Astrocyte of the cerebellum (primary cell): ENCODE measurements around the gene NR3C1.

Experiments
- DNase-seq: peaks from one replicate; pipeline ENCODE4 v3.0.0-alpha.2; 2011; ENCODE audit warnings: low read depth
- H3K4me3 ChIP-seq: 2 replicates; pipeline ENCODE4 v1.5.1; 2011; ENCODE audit warnings: mild to moderate bottlenecking, low read depth, low read length, moderate library complexity
- in situ Hi-C: cut with HindIII; loops from 2 replicates; pipeline ENCODE4 v1.10.0; 2017; ENCODE audit warnings: low sequenced_read_pairs
- TF ChIP-seq, protein P1 (sequence below): IDR thresholded peaks from 2 replicates; pipeline ENCODE4 v1.5.1; 2012; ENCODE audit warnings: low read length, low read depth, moderate library complexity, mild to moderate bottlenecking; ENCODE audit errors: missing control alignments

NR3C1 gene

DNA sequence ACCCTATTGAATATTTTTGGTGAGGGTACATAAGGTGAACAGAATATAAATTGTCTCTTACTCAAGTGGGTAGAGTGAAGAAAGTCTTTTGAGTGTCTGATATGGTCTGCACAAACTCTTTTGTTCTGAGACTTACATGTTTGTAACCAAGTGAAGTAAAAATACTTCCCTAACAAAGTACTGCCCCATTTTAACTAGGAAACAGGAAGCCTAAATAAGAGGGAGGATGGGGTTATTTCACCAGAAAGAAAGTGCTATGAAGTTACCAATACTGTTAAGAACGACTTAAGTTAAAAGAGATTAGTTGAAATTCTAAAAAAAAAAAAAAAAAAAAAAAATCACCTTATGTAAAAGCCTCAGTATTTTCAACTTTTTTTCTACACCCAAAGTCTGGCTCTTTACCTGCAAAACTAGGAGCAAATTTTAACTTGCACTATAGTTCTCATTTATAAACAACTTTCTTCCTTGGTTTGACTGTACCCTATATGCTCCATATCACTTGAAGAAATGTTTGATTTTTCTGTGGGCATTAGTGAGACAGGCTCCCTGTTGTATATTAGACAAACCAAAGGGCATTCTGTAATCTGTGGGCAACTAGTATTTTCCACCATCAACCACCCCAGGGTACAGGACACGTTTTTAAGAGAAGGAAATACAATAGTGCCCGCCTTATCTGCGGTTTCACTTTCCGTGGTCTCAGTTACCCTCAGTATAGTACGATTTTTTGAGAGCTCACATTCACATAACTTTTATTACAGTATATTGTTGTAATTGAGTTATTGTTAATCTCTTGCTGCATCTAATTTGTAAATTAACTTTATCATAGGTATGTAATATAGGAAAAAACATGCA, 127.7 kb downstream of the NR3C1 start:
- DNase-seq = no peak
- no peak overlapping the region for H3K4me3 ChIP-seq
- TF ChIP-seq, protein P1, sequence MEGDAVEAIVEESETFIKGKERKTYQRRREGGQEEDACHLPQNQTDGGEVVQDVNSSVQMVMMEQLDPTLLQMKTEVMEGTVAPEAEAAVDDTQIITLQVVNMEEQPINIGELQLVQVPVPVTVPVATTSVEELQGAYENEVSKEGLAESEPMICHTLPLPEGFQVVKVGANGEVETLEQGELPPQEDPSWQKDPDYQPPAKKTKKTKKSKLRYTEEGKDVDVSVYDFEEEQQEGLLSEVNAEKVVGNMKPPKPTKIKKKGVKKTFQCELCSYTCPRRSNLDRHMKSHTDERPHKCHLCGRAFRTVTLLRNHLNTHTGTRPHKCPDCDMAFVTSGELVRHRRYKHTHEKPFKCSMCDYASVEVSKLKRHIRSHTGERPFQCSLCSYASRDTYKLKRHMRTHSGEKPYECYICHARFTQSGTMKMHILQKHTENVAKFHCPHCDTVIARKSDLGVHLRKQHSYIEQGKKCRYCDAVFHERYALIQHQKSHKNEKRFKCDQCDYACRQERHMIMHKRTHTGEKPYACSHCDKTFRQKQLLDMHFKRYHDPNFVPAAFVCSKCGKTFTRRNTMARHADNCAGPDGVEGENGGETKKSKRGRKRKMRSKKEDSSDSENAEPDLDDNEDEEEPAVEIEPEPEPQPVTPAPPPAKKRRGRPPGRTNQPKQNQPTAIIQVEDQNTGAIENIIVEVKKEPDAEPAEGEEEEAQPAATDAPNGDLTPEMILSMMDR = no peak
- in situ Hi-C loops = loop anchor here (5.0 kb wide), 1 partner anchor 68 kb away; no protein-coding TSS in a partner anchor

DNA sequence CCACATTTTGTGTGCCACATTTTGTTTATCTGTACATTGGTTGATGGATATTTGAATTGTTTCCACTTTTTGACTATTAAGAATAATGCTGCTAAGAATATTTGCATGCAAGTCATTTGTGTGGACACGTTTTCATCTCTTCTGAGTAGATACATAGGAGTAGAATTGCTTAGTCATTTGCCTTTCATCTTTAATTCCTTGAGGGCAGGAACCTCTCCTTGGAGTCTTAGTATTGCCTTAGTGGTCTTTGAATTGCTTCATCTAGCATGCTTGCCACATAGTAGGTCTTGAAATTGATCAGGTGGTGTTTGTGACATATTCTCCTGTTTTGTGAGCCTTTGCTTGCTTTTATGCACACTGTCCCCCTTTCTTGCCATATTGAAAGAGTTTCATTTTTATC, 128.5 kb downstream of the NR3C1 start:
- in situ Hi-C loops = loop anchor here (5.0 kb wide), 1 partner anchor 68 kb away; no protein-coding TSS in a partner anchor
- no peak for DNase-seq
- no peak overlapping the region for H3K4me3 ChIP-seq
- TF ChIP-seq, protein P1 = no peak

DNA sequence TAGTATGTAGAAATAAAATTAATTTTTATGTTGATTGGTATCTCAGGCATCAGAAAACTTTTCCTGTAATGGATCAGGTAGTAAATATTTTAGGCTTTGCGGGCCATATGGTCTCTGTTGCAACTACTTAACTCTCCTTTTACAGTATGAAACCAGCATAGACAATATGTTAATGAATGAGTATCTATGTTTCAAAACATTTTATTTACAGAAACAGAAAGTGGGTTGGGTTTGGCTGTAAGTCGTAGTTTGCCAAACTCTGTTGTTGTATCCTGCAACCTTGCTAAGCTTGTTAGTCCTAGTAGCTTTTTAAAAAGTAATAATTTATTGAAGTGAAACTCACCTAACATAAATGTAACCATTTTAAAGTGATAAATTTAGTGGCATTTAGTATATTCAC, 132.1 kb downstream of the NR3C1 start:
- in situ Hi-C loops = no loop called here
- no peak for DNase-seq
- TF ChIP-seq, protein P1 = no peak
- no peak overlapping the region for H3K4me3 ChIP-seq

DNA sequence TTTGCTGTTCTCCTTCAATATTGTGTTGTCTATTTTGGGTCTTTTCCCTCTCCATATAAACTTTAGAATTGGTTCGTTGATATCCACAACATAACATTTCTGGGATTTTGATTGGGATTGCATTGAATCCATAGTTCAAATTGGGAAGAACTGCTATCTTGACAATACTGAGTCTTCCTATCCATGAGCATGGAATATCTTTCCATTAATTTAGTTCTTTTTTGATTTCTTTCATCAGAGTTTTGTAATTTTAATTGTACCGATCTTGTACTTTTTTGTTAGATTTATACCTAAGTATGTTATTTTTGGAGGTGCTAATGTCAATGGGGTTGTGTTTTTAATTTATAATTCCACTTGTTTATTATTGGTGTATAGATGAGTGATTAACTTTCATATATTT, 135.1 kb downstream of the NR3C1 start:
- no peak for DNase-seq
- H3K4me3 ChIP-seq = no peak overlapping the region
- TF ChIP-seq, protein P1 = no peak
- in situ Hi-C loops = no loop called here

DNA sequence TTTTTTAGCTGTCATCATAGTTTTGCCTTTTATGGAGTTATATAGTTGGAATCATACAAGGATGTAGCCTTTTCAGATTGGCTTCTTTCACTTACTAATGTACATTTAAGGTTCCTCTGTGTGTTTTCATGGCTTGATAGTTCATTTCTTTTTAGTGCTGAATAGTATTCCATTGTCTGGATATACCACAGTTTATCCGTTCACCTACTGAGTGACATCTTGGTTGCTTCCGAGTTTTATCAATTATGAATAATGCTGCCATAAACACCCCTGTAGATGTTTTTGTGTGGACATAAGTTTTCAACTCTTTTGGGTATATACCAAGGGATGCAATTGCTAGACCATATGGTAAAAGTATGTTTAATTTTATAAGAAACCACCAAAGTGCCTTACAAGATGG, 136.3 kb downstream of the NR3C1 start:
- DNase-seq = no peak
- no peak overlapping the region for H3K4me3 ChIP-seq
- TF ChIP-seq, protein P1 = no peak
- in situ Hi-C loops = no loop called here

DNA sequence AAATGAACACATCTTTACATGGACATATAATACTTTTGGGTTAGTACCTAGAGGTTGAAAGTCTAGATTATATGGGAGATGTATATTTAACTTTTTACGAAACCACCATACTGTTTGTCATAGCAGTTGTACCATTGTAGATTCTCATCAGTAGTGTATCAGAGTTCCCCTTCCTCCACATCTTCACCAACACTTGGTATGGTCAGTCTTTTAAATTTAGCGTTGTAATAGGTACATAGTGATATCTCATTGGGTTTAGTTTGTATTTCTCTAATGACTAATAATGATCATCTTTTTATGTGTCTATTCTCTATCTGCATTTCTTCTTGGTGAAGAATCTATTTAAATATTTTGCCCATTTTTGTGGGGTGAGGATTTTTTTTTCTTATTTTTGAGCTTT, 137.5 kb downstream of the NR3C1 start:
- DNase-seq = no peak
- in situ Hi-C loops = no loop called here
- TF ChIP-seq, protein P1 = no peak
- no peak overlapping the region for H3K4me3 ChIP-seq
